Cardiac fibroblast (primary cell): ENCODE data around the gene ARAP2.

Experiments used
- DNase-seq, 2 donors: peaks; one replicate each; pipeline versions ENCODE4 v3.0.0 to v3.0.0-alpha.2; 2010; ENCODE audit warnings: low read depth in 2 of 2
- H3K4me3 ChIP-seq, 2 donors: replicated peaks in 1 of 2; 1 replicate in 1 of 2; 2 replicates in 1 of 2; pipeline ENCODE4 v1.5.1; 2011; ENCODE audit warnings: low read depth in 2 of 2, low read length in 2 of 2, mild to moderate bottlenecking in 2 of 2, moderate library complexity in 1 of 2
- CTCF ChIP-seq: IDR thresholded peaks from one replicate; pipeline ENCODE4 v1.5.1; 2011; ENCODE audit warnings: low read depth, mild to moderate bottlenecking, low read length, inconsistent platforms

ARAP2 gene

GRCh38 chr4:36198861-36199260, 45.5 kb downstream of the ARAP2 start:
- no peak overlapping the region for H3K4me3 ChIP-seq
- no peak for DNase-seq
- no peak for TF ChIP-seq CTCF

- no peak for TF ChIP-seq CTCF
- no peak for DNase-seq
- H3K4me3 ChIP-seq: no peak overlapping the region
Observed at GRCh38 chr4:36198068-36198808, 46.1 kb downstream of the ARAP2 start.

- H3K4me3 ChIP-seq: no peak overlapping the region
- TF ChIP-seq CTCF: no peak
- no peak for DNase-seq
Observed at GRCh38 chr4:36197501-36197900, 46.8 kb downstream of the ARAP2 start.

DNA sequence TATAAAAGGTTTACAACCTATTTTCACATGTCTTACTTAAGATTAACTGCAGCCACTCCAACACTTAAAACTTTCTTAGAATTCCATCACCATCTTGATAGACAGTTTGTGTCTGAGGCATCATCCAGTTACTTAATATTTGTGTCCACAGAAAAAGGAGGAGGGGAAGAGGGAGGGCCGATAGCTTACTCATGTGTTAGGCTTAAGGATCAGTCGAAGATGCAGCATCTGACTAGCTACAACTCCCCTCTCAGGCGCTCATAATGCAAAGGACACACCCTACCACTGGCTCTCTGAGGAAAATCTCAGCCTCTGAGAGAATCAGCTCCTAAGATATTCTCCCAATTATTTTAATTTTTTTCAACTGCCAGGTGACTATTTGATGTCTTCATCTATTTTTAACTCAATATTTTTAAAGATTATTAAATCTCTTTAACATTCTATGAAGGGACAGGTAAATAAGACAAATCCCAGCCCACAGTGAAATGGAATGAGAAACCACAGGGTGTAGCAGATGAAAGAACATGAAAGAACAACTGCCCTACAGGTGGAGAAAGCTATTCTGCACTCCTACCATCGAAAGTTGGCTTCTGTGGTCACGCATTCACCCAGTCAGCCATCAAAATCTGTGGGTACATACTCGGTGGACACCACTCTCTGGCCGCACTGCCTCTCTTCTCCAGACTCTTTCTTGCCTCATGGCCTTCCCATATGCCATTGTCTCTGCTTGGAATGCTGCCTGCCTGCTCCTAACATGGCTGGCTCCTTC, 48.0 kb downstream of the ARAP2 start:
- no peak overlapping the region for H3K4me3 ChIP-seq
- no peak for TF ChIP-seq CTCF
- DNase-seq: no peak

- no peak overlapping the region for H3K4me3 ChIP-seq
- DNase-seq: no peak
- no peak for TF ChIP-seq CTCF
Observed at GRCh38 chr4:36192922-36193321, 51.4 kb downstream of the ARAP2 start.

DNA sequence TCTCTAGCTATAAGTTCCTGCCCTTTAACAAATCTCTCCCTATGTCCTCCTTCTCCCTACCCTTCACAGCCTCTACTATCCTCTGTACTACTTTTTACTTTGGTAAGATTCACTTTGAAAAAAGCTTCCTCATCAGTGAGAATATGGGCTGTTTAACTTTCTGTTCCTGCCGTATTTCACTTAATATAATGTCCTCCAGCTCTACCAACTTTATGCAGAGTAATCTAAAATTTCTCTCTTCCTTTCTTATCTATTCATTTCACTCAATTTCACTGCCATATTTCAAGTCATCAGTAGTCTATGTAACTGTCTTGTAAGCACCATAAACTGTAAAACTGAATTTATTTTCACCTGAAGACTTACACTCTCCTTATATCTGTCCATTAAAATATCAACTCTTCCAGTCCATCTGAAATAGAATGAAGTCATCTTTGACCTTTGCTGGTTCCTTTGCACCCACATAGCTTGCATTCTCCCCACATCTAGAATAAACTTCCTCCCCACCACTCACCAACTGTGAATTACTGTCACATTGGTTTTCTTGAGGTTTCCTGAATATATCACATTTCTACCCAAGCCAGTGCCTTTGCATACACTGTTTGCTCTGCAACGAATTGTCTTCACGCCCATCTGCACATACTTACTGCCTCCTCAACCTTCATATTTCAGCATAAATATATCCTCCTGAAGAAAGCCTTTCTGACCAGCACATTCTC, 54.6 kb downstream of the ARAP2 start:
- DNase-seq: no peak
- no peak for TF ChIP-seq CTCF
- no peak overlapping the region for H3K4me3 ChIP-seq
